GM12873 (cell line): ENCODE measurements around the gene MTCL1.

Experiments
- TF ChIP-seq, protein P1 (sequence below): IDR thresholded peaks from 2 replicates; pipeline ENCODE4 v1.5.1; 2012; ENCODE audit warnings: low read depth, mild to moderate bottlenecking, moderate library complexity, low read length, control low read depth; ENCODE audit not compliant: insufficient read depth; ENCODE audit errors: missing control alignments

The MTCL1 gene

DNA sequence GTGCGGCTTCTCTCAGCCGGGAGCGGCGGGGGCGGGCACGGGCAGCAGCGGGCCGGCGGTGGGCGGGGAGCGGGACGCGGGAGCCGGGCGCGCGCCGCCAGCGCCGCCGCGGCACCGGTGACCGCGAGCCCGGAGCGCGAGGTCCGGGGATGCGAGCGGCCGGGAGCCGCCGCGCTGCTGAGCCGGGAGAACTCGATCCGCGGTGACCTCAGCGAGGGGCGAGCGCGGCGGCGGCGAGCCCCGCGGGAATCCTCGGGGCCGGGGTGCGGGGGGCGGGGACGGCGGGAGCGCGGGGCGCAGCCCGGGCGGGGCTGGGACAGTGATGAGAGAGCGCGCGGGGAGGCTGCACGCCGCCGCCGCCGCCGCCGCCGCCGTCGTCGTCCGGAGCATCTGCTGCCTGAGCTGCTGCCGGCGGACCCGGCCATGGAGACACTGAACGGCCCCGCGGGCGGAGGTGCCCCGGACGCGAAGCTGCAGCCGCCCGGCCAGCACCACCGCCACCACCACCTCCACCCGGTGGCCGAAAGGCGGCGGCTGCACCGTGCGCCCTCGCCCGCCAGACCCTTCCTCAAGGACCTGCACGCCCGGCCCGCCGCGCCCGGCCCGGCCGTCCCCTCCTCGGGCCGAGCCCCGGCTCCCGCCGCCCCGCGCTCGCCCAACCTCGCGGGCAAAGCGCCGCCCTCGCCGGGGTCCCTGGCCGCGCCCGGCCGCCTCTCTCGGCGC, at the start of gene MTCL1:
Gene MTCL1, plus strand, starts transcription at position 319 of the 723 bp plus-strand sequence. Its CDS starts 105 bp downstream, at position 424.
- TF ChIP-seq, protein P1, sequence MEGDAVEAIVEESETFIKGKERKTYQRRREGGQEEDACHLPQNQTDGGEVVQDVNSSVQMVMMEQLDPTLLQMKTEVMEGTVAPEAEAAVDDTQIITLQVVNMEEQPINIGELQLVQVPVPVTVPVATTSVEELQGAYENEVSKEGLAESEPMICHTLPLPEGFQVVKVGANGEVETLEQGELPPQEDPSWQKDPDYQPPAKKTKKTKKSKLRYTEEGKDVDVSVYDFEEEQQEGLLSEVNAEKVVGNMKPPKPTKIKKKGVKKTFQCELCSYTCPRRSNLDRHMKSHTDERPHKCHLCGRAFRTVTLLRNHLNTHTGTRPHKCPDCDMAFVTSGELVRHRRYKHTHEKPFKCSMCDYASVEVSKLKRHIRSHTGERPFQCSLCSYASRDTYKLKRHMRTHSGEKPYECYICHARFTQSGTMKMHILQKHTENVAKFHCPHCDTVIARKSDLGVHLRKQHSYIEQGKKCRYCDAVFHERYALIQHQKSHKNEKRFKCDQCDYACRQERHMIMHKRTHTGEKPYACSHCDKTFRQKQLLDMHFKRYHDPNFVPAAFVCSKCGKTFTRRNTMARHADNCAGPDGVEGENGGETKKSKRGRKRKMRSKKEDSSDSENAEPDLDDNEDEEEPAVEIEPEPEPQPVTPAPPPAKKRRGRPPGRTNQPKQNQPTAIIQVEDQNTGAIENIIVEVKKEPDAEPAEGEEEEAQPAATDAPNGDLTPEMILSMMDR, result no peak

DNA sequence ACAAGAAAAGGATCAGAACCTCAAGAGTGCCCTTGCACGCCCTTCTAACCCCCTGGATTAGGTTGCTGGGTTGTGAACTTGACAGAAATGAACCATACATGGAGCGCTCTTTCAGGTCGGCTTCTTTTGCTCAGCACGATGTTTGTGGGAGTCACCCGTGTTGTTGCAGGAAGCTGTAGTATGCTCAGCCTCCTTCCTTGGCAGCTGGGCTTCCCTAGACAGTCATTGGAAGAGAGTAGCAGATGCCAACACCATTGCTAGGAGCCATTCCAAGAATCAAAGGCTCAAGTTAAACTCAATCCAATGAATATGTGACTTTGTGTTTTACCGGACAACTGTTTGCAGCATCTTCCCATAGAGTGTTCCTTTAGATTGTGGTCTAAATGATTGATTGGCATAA, 49.1 kb upstream of the MTCL1 start:
- TF ChIP-seq, protein P1, result no peak

DNA sequence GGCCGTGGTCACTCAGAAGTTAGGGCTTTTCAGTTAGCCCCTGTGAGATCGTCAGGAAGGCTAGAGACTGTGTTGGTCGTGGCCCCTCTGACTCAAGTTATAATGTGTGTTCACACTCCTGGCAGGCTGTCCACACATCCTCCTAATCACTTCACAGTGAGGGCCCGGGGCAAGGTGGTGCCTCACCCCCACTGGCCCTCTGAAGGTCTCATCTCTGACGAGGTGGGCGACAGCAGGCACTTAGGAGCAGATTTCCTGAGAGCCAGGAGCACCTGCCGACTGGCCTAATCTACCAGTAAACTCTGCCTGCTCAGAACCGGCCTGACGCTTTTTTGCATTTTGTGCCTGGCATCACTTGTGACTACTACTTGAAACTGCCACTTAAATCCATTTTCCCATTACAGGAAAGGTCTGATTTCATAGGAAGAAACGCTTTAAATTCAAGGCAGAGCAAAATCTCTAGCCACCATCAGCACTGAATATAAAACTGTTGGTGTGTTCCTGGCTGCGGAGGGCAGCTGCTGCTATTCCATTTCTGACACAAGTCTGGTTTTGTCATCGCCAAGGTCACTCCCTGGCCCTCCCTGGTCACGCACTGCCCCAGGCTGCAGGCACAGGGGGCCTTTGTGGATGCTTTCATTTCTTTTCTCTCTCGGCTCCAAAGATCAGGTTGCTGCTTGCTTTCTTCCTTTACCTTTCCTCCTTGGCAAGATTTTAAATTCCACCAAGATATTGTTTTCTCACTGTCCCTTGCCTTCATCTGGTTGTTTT, 48.1 kb upstream of the MTCL1 start:
- TF ChIP-seq, protein P1, result no peak

DNA sequence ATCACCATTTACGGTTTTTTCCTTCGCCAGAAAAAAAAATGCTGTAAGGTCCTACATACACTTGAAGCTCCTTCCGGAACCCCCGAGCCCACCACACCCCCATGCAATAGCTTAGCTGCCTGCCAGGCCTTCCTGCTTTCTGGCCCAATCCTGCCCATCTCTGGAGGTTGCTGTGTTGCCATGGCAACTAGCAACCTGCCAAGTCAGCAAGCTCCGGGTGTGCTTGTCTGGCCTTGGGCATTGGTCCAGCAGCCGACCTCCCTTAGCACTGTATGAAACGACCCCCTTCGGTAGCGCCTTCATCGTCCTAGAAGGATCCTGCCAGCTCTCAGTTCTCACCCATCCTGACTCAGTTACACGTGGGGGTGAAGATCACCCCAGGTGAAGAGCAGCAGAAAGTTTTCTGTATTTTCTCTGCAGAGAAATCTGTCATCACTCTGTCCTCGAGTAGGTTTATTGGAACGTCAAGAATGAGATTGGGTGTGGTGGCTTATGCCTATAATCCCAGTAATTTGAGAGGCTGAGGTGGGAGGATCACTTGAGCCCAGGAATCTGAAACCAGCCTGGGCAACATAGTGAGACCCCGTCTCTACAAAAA, 47.4 kb upstream of the MTCL1 start:
- TF ChIP-seq, protein P1, result no peak

DNA sequence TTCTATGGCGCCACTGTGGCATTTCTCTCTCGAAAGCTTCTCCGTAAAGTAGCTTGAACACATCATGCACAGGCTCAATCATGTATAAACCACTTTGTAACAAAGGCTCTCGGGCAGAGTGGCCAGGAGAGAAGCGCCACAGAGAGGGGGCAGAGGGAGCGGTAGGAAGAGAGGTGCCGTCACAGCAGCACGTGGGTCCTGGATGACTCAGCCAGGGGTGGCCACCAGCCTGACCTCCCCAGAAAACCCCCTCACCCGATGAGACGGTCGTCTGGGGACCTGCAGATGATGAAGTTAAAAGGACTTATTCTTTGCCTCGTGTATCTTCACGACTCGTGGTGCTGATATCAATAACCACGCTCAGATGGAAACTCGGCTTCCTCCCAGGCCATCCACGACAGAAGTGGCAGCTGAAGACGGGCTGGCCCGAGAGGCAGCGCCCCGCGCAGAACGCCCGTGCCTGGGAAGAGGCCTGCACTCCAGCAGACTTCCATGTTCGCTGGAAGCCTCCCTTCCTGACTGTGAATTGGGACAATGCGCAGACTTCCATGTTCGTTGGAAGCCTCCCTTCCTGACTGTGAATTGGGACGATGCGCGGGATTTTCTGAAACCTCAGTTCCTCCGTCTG, 46.4 kb upstream of the MTCL1 start:
- TF ChIP-seq, protein P1, result no peak

DNA sequence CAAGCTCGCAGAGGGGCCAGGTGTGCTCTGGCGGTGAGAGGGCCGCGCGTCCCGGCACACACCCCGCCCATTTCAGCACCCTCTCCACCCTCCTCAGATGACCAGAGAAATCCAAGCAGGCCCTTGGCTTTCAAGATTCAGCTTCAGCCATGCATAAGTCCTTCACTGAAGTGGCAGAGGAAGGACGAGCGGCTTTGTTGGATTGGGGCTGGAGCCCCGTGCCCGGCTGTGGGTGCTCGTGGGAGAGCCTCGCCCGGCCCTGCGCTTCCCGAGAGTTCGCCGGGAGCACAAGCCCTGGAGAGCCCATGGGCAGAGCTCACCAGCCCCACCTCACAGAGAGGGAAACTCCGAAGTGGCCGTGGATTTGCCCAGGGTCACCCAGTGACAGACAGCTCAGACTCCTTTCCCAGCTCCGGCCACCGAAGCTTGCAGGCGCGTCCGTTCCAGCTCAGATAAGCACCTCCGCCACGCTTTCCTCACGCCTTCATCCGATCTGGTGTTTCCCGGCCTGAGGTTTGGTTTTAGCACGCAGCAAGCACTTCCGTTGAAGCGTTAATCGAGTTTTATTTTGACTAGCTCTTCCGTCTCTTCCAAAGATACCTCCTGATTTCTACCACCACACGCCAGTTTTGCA, 45.6 kb upstream of the MTCL1 start:
- TF ChIP-seq, protein P1, result no peak
